Measurements from ENCODE around the gene DHRS1. TPM values are rescaled to one million over a fixed set of nuclear protein-coding genes. Genes with fewer than 3 reads are reported as not detected.
A peak's percentile ranks its signal among the peaks of the same experiment; 100 is the strongest.

The DHRS1 gene
- total and polyA plus RNA-seq, 7 donors: 13.9 to 56.6 (median 34.6) TPM

DNA sequence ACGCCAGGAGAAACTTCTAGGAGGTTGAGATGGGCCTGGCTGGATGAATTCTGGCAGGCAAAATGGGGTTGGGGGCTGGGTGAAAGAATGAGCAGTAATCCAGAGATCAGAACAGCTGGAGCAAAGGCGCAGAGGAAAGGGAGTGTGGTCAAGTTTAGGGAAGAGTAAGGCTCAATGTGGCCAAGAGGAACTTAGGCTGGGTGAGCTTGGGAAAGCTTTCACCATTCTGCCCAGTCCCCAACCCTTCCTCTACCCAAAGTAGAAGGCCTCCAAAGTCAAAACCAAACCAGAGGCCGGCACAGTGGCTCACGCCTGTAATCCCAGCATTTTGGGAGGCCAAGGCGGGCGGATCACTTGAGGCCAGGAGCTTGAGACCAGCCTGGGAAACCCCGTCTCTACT is 17.9 kb downstream of the DHRS1 start:
- TF ChIP-seq POLR2AphosphoS5 (IDR thresholded peaks at IDR 0.05): no peak
- Histone ChIP-seq H3K27me3 (no peaks in the 10 kb centered on the region), H3K4me1 (no peaks in the 10 kb centered on the region), H3K27ac (no peak overlapping the region), H3K9me3 (no peaks in the 10 kb centered on the region), H3K4me3 (no peak overlapping the region), H3K36me3 (no peaks in the 10 kb centered on the region)
- DNase-seq: no peak
- WGBS, 2 donors: 92 to 93% methylated on average over 7 of the region's 7 CpGs
- intact Hi-C loops (cut with DNase I): no loop called here

DNA sequence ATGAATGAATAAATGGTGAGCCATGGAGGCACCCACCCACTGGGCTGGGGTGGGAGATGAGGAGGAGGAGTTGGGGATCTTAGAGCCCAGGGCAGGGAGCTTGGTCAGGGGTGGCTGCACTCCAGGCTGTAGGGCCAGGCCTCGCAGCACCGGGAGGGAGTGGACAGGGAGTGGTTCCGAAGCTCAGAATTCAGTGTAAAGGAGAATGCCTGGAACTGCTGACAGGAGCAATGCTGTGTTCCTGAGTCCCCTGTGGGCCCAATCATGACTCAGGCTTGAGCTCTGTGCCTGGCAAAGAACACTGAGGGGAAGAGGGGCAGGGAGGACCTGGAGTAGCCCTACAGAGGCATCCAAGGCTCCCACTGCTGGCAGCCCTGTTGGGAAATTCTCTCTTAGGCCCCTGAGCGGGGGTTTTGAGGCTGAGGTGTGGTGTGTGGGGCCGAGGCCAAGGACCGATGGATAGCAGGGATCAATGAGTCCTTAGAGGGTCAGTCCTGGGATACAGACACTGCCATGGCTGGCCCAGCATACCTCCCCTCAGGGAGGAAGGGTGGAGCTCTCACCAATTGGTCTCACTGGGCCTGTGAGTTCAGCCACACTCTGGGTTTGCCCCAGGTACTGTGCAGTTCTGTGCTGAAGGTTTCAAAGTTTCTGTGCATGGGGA is 18.7 kb downstream of the DHRS1 start:
- intact Hi-C loops (cut with DNase I): no loop called here
- Histone ChIP-seq H3K27me3 (no peaks in the 10 kb centered on the region), H3K36me3 (no peaks in the 10 kb centered on the region), H3K9me3 (no peaks in the 10 kb centered on the region), H3K4me1 (no peaks in the 10 kb centered on the region), H3K4me3 (no peak overlapping the region), H3K27ac (no peak overlapping the region)
- no peak for DNase-seq
- 88 to 91% methylated on average over 6 of the region's 6 CpGs for WGBS, 2 donors
- TF ChIP-seq, protein P1, sequence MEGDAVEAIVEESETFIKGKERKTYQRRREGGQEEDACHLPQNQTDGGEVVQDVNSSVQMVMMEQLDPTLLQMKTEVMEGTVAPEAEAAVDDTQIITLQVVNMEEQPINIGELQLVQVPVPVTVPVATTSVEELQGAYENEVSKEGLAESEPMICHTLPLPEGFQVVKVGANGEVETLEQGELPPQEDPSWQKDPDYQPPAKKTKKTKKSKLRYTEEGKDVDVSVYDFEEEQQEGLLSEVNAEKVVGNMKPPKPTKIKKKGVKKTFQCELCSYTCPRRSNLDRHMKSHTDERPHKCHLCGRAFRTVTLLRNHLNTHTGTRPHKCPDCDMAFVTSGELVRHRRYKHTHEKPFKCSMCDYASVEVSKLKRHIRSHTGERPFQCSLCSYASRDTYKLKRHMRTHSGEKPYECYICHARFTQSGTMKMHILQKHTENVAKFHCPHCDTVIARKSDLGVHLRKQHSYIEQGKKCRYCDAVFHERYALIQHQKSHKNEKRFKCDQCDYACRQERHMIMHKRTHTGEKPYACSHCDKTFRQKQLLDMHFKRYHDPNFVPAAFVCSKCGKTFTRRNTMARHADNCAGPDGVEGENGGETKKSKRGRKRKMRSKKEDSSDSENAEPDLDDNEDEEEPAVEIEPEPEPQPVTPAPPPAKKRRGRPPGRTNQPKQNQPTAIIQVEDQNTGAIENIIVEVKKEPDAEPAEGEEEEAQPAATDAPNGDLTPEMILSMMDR (IDR thresholded peaks at IDR 0.05): no peak
- TF ChIP-seq EP300 (IDR thresholded peaks at IDR 0.05) (no peak), POLR2AphosphoS5 (IDR thresholded peaks at IDR 0.05) (no peak), POLR2A (IDR thresholded peaks at IDR 0.05) (no peak)

DNA sequence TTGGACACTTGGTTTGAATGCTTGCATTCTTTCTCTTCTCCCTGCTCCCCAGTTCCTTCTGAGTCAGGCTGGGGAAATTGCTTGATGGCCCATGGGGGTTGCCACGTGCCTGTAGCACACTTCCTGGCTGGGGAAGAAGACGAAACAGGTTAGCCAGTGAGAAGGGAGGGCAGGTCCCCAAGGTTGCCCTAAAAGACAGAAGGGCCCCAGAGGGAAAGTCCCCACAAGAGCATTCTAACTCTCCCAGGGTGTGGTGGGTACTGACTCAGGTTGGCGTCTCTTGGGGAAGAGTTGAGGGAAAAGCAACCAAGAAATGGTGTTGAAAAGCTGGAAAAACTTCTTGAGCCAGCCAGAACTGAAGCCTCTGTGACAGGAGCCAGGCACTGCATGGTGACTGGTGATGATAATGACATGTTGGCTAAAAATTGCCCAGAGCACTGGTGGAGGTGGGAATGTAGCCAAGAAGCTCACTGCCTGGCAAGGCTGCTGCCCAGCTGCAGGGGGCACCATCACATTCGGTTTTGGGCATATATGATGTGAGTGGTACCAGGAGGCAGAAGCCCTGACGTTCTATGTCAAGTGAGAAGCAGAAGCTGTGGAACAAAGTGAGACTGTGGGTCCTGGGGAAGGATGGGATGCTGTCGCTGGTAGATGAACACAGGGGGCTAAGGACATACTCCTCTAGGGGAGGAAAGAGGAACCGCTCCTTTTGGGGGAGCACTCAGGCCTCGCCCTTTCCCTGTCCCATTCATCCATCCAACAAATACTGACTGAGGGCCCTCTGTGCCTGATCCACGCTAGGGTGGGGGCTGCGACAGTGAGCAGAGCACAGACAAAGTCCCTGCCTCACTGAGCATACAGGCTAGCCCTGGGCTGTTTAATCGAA is 20.0 kb downstream of the DHRS1 start:
- Histone ChIP-seq H3K9me3 (no peaks in the 10 kb centered on the region), H3K36me3 (no peaks in the 10 kb centered on the region), H3K4me1 (no peaks in the 10 kb centered on the region), H3K27me3 (no peaks in the 10 kb centered on the region), H3K4me3 (no peak overlapping the region), H3K27ac (no peak overlapping the region)
- intact Hi-C loops (cut with DNase I): no loop called here
- no peak for TF ChIP-seq EP300 (IDR thresholded peaks at IDR 0.05)
- TF ChIP-seq POLR2A (IDR thresholded peaks at IDR 0.05): no peak
- TF ChIP-seq, protein P1 (IDR thresholded peaks at IDR 0.05): no peak
- no peak for TF ChIP-seq POLR2AphosphoS5 (IDR thresholded peaks at IDR 0.05)
- DNase-seq: no peak
- 67 to 76% methylated on average over 11 of the region's 11 CpGs for WGBS, 2 donors

DNA sequence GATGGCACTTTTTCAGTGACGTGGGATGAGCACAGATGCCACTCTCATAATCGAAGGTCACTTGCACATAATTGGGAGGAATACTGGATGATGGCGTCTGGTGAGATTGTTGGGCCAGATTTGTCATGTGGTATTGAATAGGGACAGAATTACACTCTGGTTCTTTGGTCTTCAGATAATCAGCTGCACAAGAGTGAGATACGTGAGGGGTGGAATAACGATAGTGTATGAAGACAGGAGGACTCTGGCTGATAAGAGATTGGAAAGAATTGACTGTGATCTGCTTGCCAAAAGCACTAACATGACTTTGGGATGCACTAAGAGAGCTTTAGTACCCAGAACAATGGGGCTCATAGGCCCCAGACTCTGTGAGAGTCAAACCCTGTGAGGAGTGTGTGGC is 21.2 kb downstream of the DHRS1 start:
- H3K4me1 ChIP-seq: no peaks in the 10 kb centered on the region
- H3K27ac ChIP-seq: no peak overlapping the region
- intact Hi-C loops (cut with DNase I): no loop called here
- no peaks in the 10 kb centered on the region for H3K27me3 ChIP-seq
- TF ChIP-seq, protein P1 (IDR thresholded peaks at IDR 0.05): no peak
- TF ChIP-seq POLR2A (IDR thresholded peaks at IDR 0.05) (no peak), EP300 (IDR thresholded peaks at IDR 0.05) (no peak), POLR2AphosphoS5 (IDR thresholded peaks at IDR 0.05) (no peak)
- H3K4me3 ChIP-seq: no peak overlapping the region
- 93 to 96% methylated on average over 5 of the region's 5 CpGs for WGBS, 2 donors
- DNase-seq: no peak
- H3K9me3 ChIP-seq: no peaks in the 10 kb centered on the region
- H3K36me3 ChIP-seq: no peaks in the 10 kb centered on the region

DNA sequence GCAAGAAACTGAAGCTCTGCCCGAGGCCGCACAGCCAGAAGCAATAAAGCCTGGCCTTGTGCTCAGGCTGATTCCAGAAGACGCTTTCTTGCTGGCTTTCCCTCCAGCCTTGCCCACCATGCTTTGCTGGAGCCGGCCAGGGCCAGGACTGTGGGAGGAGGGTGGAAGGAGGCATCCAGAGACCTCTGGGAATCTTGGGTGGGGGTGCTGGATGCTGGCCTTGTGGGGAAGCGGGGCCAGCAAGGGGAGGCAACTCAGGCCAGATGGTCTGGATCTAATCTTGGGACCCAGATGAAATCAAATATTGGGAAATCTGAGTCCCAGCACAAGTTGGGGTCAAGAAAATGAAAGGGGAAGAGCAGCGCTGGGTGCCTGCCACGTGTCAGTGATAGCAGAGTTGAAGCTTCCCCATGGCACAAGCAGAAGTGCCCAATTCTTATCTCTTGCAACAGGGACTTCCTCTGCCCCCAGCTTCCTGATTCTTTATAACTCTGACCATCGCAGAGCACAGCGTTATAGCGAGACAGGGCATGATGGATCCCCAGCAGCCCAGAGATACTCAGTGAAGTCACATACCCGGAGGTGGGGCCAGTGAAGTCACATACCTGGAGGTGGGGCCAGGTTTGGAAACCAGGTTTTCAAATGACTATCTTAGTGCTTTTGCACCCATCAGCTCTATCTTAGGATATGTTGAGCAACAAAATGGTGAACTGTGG is 21.8 kb downstream of the DHRS1 start:
- Histone ChIP-seq H3K4me3 (no peak overlapping the region), H3K27me3 (no peaks in the 10 kb centered on the region), H3K4me1 (no peaks in the 10 kb centered on the region), H3K27ac (peak overlapping the region in 2 of 4 donors; percentile 7 to 25), H3K36me3 (no peaks in the 10 kb centered on the region), H3K9me3 (no peaks in the 10 kb centered on the region)
- no peak for DNase-seq
- 71 to 89% methylated on average over 11 of the region's 11 CpGs for WGBS, 2 donors
- TF ChIP-seq, protein P1 (IDR thresholded peaks at IDR 0.05): no peak
- TF ChIP-seq EP300 (IDR thresholded peaks at IDR 0.05) (no peak), POLR2AphosphoS5 (IDR thresholded peaks at IDR 0.05) (no peak), POLR2A (IDR thresholded peaks at IDR 0.05) (no peak)
- intact Hi-C loops (cut with DNase I): no loop called here

Measured in sigmoid colon (tissue), 7 donors.